ENCODE data around the gene DDC.

The DDC gene

DNA sequence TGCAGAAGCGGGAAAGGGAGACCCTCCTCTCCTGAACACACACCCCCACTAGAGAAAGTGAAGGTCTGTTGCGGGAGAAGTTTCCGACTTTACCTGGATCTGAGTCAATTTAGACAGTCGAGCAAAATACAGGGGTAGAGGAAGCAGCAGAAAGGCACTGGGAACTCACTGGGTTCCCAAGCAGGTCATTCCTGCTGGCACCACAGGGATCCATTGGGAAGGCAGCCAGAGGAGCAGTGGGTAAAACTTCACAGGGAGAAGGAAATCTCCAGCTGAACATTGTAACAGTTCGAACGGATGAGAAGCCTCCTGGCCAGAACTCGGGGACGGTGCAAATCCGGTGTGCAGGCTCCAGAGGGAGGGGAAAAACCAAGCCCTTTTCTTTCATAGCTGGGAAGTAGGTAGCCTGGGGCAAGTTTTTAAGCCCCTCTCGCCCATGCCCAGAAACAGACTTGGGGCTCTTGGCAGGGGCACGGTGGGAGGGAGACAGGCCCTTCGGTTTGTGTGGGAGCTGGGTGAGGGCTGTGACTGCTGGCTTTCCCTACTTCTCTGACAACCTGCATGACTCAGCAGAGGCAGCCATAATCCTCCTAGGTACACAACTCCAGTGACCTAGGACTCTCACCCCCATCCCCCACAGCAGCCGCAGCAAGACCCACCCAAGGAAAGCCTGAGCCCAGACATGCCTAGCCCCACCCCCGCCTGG, 51.9 kb downstream of the DDC start:
- DNase-seq = no peak

DNA sequence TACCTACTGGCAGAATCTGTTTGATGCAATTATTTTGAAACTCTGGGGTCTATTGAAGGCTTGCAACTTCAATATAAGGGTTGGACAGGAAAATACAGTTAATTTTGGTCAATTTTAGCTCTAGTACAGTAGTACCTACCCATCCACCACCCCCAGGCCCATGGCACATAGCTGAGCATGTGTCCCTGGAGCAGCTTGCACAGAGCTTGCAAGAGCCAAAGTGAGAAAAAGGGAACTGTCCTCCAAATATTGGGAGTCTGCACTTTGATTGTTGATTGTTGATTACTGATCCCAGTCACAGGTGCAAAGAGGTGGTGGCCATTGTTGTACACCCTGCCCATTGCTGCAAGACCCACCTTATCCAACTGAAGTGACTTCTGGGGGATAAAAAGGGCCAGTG, 52.8 kb downstream of the DDC start:
- no peak for DNase-seq

DNA sequence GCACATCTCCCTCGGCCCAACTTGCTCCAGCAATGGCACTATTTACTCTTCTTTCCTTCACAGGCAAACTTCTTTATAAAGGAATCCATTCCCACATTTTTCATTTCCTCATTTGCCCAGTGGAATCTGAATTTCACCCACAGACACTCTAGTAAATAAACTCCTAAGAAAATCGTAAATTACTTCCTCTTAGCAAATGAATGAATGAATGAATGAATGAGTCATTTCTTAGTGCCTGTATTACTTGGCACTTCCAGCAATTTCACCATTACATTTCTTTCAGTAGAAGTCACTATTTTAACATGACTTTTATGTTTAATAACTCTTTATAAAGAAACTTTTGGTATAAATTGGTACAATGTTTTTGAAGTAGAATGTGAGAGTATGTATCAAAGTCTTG, 55.7 kb downstream of the DDC start:
- no peak for DNase-seq

DNA sequence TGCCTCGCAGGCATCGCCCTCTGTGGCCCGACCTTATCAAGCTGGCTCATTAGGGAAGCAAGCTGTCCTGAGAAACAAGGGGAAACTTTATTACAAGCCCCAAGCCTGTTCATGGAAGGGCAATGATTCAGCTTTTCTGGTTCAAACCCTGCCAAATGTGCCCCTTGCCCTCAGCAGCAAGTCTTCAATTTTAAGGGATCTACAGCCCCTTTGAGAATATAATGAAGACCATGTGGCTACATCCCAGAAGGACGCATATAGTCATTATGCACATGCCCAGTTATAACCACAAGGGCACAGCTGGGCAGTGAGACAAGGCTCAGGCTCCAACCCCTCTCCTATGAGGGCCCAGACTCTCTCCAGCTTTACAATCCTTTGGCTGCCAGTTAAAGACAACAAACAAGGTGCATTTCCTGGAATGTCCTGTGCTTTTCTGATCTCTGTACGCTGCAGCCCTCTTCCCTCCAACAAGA, 56.7 kb downstream of the DDC start:
- no peak for DNase-seq

DNA sequence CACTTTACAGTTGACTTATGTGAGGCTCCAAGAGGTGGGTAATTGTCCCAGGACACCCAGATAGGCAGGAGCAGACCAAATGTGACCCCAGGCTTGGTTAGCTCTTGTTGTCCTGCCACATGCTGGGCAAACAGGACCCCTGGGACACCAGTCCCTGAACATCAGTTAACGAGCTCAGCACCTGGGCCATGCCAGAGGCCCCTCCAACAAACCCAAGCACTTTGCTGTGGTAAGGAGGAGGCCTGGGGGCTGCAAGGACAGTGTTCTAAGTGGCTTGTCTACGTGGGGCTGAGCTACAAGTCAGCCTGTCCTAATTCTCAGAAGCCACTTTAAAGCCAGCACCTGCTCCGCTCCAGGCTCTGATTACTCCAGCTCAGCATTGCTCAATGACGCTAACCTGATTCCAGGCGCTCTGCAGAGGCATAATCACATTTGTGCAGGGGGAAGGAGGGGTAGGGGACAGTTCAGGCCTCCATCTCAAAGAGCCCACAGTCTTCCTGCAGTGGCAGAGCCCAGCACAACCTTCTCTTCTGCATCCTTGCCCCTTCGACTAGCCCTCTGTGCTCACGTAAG, 57.2 kb downstream of the DDC start:
- DNase-seq = peak in 1 of 2 experiments; percentile 60

DNA sequence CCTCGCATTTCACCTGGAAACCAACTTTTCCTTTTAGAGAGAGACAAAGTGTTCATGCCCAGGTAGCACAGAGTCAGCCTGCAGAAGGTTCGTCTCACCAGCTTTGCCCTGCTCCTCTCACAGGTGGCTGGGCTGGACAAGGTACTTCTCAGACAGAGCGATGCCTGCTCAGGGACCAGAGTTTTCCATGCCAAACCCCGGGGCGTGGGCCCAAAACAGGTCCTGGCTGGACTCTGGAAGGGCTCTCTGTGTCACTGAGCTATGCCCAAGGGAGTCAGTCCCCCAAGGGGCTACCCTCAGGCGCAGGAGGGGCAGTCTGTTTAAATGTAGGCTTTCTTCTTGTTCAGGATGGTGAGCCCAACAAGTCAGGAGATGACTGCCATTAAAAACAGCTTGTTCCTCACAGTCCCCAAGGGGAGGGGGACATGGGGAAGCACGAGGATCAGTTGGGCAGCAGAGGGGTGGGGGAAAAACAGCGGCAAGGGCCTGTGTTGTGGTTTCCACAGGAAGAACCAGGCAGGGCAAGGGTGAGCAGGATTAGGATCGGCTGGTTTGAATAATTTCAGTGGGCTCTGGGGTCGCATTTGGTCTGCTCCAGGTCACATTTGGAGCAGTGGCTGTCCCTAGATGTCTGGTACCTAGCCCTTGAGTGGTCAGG, 59.5 kb downstream of the DDC start:
- DNase-seq = no peak

DNA sequence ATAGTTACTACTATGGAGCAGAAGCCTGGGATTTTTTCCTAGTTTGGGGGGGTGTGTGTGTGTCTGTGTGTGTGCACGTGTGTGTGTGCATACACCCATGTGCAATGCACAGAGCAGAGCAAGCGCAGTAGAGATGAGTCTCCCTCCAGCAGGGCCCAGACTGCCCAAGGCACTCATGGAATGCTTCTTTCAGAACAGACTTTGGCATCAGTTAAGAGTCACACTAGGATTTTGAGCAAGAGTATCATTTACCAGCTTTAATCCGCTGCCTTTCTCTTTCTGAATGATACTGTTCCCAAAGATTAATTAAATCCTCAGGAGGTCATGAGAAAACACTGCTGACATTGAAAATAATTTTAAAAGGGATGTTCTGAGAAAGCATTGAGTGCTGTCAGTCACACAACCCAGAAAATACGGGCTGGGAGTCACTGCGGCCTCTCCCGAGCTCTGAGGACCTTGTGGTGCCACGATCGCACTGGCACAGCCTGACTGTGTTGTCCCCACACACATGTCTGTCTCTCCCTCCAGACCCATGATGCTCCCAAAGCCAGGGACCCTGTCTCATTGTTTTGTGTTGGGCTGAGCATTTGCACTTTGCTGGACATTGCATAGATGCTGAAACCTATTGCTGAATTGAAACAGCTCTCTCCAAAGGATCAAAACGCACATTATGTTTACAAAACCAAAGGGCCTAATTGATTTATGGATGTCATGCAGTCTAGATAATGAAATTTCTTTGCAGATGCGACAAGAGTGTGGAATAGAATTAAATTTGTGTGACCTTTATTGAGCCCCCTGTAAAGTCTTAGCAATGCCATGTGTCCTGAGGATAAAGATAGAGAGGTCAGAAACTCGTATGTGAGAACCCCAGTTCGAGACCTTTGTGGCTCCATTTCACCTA, 60.3 kb downstream of the DDC start:
- DNase-seq = no peak

DNA sequence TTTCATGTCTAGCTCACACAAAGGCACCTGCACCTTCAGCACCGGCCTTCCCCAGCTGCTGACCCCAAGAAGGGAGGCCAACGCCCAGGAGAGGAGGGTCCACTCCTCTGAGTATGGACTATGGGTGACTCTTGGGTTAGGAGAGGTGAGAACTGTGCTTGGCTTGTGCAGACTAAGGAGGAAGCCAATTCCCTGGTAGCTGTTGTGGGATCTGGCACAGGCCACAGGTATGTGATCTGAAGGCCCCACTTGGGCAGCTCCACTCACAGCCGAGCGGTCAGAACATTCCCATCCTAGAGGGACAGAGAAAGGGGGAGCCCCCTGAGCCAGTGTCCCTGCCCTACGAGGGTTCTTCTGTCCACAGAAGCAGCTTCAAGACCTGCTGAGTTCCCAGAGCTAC, 62.3 kb downstream of the DDC start:
- DNase-seq = no peak

DNA sequence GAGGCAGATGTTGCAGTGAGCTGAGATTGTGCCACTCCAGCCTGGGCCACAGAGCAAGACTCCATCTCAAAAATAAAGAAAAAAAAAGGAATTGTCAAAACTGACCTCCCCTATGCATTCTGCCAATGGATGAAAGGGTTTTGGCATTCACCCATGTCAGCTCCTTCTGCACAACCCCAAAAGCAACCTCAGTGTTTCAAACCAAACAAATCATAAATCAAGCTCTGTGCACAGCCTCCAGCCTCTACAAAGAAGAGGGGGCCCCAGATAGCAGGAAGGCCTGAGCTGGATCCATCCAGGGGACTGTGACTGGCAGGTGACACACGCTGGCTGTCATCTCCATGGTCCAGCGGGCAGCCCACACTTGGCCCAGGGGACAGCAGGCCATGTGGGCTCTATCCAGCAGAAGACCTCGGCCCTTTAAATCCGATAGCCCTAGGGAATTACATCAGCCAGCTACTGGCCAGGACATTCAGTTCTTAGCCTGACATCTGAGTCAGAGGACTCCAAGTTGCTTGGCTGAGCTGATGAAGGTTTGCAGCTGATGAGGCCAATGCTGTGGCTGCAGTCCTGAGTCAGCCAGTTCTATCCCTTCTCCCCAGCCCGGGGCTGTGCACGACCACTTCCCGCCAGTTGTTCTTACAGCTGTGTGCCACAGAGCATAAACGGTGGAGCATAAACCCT, 63.1 kb downstream of the DDC start:
- peak; percentile 30 to 46 for DNase-seq

DNA sequence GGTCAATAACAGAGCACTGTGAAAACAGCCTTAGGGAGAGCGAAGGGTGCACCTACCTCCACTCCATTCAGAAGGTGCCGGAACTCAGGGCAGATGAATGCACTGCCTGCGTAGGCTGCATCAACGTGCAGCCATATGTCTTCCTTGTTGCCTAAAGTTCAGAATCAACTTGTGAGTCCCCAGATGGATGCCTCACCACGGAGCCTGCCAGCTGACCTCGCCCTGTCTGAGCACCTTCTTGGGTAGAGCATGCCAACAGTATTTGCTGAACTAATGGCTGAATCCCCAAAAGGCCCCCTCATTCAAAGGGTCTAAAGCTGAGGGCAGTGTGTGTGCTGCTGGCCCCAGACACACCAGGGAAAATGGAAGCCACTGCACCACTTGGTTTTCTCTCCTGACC, 66.1 kb downstream of the DDC start:
- DNase-seq = no peak

DNA sequence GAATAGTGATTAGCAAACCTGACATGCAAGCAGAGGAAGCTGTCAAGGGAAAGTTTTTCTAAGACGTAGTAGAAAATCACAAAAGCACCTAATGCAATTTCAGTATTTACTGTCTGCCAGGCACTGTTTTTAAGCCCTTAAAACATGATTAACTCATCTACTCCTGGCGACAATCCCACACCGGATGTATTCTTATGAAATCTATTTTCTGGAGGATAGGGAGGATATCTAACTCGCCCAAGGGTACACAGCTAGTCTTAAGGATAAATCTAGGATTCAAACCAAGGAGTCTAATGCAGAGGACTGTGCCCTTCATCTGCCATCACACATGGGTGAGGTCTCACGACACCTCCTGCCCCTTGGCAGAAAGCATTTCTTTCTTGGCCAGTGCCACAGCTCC, 67.2 kb downstream of the DDC start:
- DNase-seq = no peak

DNA sequence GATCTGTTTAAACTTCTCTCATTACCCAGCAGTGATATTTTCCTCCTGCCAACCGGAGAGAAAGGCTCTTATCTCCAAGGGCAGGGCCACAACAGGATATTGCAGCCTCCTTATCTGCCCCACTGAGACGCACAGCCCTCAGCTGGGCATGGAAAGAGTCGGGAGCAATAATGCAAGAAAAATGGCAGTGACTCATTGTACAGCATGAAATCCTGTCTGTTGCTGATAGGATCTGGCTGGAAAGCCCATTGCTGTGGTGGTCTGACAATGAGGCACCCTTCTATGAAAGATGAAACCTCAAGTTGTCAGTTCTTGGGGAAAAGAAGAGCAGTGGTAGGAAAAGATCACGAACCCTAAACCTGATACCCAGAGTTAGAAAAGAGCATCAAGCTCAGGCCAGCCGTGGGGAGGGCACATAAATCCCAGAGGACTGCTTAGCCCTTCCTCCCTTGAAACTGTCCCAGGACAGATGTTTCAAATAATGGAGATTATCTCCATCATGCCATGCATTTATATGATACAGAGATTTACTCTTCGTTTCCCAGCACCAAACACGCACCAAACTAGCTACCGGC, 68.0 kb downstream of the DDC start:
- no peak for DNase-seq

DNA sequence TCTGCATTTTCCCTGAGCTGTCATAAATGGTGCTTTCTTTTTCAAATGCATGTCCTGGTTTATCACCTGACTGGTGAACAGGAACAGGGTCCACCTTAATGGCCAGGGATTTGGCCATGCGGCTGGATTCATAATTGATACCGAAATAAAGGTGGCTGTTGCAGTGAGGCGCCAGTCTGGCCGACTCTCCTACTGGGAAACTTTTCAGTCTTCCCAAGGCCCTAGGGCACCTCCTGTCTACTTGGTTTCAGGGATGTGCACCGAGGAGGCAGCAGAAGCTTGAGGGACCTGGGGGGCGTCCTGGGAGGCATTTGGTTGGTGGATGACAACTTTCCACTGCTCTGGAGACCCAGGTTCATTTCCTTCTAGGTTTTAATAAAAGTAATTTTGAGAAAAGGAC, 68.6 kb downstream of the DDC start:
- DNase-seq = no peak

DNA sequence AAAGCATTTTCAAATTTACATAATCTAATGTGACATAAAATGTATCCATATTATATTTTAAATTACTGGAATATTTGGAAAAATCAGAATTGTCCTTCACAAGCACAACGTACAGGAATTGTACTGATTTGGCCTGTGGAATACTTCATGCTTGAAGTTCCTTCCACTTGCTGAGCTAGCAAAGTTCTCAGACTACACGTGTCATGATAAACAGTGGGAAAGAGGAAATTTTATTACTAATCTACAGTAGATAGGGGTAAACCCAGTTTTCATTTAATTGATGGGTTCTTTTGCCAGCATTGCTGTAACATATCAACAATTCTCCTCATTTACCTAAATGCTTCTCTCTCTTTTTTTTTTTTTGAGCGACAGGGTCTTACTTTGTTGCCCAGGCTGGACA, 69.5 kb downstream of the DDC start:
- no peak for DNase-seq

DNA sequence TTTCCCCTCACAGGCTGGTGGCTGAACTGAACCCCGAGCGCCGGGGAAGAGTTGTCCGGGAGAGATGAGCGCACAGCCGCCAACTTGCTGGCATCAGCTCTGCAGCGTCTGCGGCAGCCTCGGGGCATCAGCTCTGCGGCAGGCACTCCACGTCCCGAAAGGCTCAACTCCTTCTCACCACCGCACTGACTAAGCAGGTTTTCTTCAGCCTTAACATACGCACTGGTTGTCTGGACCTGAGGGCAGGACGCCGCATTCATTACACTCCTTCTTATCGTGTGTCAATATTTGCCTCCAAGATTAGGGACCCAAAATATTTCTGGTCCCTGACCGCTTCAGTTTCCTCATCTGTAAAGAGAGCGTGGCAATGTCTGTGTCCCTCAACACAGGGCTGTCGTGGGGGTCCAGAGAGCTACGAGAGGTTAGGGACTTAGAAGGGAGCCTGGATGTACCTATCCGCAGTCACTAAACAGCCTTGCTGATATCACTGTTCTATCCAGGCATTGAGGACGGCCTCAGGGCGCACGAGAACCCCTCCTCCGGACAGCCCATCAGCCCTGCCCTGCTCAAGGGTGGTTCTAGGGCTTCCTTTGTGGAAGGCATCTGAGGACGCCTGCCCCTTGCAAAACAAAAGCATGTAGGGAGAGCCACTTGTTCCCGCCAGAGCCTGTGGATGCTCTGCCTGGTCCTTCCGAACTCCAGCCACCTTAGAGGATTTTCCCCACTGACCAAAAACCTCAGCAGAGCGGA, 72.3 kb downstream of the DDC start:
- DNase-seq = no peak

DNA sequence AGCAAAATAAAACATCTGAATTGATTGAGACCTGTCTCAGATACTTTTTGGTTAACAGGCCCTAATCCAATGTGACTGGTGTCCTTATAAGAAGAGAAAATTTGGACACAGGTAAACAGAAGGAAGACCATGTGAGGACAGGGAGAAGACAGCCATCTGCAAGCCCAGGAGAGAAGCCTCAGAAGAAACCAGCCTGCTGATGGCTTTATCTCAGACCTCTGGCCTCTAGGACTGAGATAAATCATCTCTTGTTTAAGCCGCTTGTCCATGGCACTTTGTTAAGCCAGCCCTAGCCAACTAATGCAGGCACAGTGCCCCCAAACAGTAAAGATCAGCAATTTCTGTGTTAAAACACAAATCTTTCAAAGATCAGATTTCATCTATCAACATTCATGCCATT, 73.3 kb downstream of the DDC start:
- DNase-seq = no peak

DNA sequence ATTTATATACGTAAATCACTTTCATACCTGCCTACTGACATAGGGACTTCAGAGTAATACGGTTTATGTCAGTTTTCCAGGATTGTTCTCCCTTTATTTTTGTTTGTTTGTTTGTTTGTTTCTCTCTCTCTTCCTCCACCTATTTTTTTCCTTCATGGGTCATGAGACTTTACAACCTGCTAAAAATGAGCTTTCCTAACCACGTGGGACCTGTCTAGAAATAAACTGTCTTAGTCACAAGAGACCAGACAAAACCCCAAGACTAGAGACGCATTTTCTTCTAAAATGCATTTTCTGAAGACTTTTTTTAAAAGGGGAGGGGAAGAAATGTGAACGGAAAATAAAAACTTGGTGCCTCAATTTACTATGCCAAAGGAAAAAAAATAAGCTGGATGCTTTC, 74.0 kb downstream of the DDC start:
- no peak for DNase-seq

DNA sequence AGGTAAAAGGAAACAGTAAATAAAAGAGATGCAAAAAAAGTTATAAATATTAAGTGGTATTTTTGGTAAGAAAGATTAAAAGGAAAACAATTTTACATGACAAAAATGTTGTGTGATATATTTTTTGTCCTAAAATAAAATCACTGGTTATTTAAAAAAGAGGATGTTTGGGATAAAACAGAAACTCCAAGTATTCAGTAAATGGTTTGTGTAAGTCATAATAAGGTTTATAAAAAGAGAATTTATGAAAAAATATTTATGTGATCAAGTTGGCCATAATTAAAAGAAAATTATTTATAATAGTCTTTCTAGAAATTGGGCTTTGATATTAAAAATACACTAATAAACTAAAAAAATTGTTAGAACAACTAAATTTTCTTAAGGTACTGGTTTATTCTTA, 76.8 kb downstream of the DDC start:
- no peak for DNase-seq

DNA sequence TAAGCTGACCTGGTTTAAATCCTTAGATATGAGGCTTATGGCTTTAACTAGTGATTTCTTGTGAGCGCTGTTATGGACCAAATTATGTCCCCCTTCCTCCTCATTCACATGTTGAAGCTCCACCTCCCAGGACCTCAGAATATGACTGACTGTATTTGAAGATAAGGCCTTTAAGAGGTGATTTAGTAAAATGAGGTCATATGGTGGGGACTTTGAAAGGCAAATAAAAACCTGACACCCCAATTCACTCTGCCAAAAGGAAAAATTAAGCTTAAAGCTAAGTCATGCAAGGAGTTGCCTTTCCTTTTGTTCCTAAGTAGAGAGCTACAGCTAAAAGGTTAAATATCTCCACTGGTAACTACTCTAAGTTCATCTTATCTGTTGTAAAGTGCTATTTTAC, 78.7 kb downstream of the DDC start:
- no peak for DNase-seq

DNA sequence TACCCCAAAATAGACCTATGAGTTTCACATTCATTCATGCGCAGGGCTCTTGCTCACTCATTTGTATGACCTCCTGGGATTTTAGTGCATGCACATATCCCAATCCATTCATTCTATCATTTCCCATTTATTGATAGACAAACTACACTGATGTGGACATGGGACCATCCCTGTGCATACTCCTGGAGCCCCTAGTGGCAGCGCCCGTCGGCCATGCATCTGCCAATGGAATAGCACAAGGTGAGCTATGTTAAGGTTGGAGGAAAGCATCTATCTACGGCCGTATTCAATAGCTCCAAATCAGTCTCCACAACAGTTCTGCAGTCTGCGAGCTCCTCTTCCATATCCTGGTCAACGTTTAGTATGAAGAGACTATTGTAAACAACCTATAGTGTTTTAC, 83.3 kb downstream of the DDC start:
- DNase-seq = no peak

DNA sequence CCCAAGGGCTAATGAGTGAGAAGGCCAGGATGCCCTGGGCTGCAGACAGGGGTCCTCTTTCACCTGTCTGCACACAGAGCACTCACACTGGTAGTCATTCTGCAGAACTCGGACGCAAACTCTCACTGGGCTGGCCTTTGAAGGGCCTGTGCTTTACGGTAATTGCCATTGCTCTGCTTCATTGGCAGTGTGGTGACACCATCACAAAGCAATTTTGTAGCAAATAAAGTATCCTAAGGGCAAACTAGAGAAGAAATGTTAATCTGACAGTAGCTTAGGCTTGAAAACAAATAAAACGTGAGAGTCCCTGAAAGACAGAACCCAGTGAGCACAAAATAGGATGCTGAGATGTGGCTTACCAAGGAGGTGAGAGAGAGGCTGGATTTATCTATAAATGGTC, 84.4 kb downstream of the DDC start:
- no peak for DNase-seq

Measured in SHP77 (cell line).